Epithelial cell of esophagus (primary cell): ENCODE data around the gene SUMF1.
"Not testable (repeated sequence)": the region's sequence is repeated elsewhere in the genome, so short reads cannot be mapped to it uniquely, and the experiment has no call there.

ENCODE experiments used
- DNase-seq: peaks from one replicate; pipeline ENCODE4 v3.0.0; 2010; ENCODE audit warnings: low read depth
- H3K4me3 ChIP-seq: 2 replicates; pipeline ENCODE4 v1.5.1; 2011; ENCODE audit warnings: mild to moderate bottlenecking, low read length, control low read depth
- CTCF ChIP-seq: IDR thresholded peaks from 2 replicates; pipeline ENCODE4 v1.5.1; 2011; ENCODE audit warnings: low read depth, mild to moderate bottlenecking, low read length, control low read depth, inconsistent platforms; ENCODE audit not compliant: insufficient read depth; ENCODE audit errors: missing control alignments

The SUMF1 gene

GRCh38 chr3:4460334-4460733 is 6.7 kb downstream of the SUMF1 start:
- TF ChIP-seq CTCF: no peak
- DNase-seq: no peak
- no peak overlapping the region for H3K4me3 ChIP-seq

GRCh38 chr3:4458961-4459360 is 8.1 kb downstream of the SUMF1 start:
- H3K4me3 ChIP-seq: no peak overlapping the region
- TF ChIP-seq CTCF: no peak
- no peak for DNase-seq

- not testable (repeated sequence) for DNase-seq, H3K4me3 ChIP-seq
Measured at GRCh38 chr3:4456780-4457179, 10.3 kb downstream of the SUMF1 start.

GRCh38 chr3:4454142-4454541 is 12.9 kb downstream of the SUMF1 start:
- TF ChIP-seq CTCF: no peak
- no peak overlapping the region for H3K4me3 ChIP-seq
- DNase-seq: no peak

GRCh38 chr3:4449043-4449805 is 17.8 kb downstream of the SUMF1 start:
- no peak for DNase-seq
- TF ChIP-seq CTCF: no peak
- H3K4me3 ChIP-seq: no peak overlapping the region

- no peak for TF ChIP-seq CTCF
- H3K4me3 ChIP-seq: no peak overlapping the region
- no peak for DNase-seq
Measured at GRCh38 chr3:4448187-4448586, 18.9 kb downstream of the SUMF1 start.

GRCh38 chr3:4447295-4447999 is 19.6 kb downstream of the SUMF1 start:
- H3K4me3 ChIP-seq: no peak overlapping the region
- DNase-seq: no peak
- TF ChIP-seq CTCF: no peak
